Astrocyte of the cerebellum (primary cell): Measurements from ENCODE around the gene ZNF143.
"Not testable (repeated sequence)": the region's sequence is repeated elsewhere in the genome, so short reads cannot be mapped to it uniquely, and the experiment has no call there.

Experiments used
- DNase-seq: peaks from one replicate; pipeline ENCODE4 v3.0.0-alpha.2; 2011; ENCODE audit warnings: low read depth
- H3K4me3 ChIP-seq: 2 replicates; pipeline ENCODE4 v1.5.1; 2011; ENCODE audit warnings: mild to moderate bottlenecking, low read depth, low read length, moderate library complexity
- CTCF ChIP-seq: IDR thresholded peaks from 2 replicates; pipeline ENCODE4 v1.5.1; 2012; ENCODE audit warnings: low read length, low read depth, moderate library complexity, mild to moderate bottlenecking; ENCODE audit errors: missing control alignments
- in situ Hi-C: cut with HindIII; loops from 2 replicates; pipeline ENCODE4 v1.10.0; 2017; ENCODE audit warnings: low sequenced_read_pairs

The ZNF143 gene

GRCh38 chr11:9495803-9496514, 35.1 kb downstream of the ZNF143 start:
- H3K4me3 ChIP-seq, result no peak overlapping the region
- no peak for DNase-seq
- TF ChIP-seq CTCF, result no peak
- in situ Hi-C loops, result no loop called here

GRCh38 chr11:9498457-9499078, 37.8 kb downstream of the ZNF143 start:
- no peak for DNase-seq
- TF ChIP-seq CTCF, result no peak
- in situ Hi-C loops, result no loop called here
- H3K4me3 ChIP-seq, result no peak overlapping the region

- peak; percentile 78 for DNase-seq
- in situ Hi-C loops, result no loop called here
- peak; percentile 92 for TF ChIP-seq CTCF
- no peak overlapping the region for H3K4me3 ChIP-seq
These were observed 45.9 kb downstream of the ZNF143 start for GRCh38 chr11:9506489-9507276.

GRCh38 chr11:9507277-9507580, 46.4 kb downstream of the ZNF143 start:
- TF ChIP-seq CTCF, result no peak
- no peak overlapping the region for H3K4me3 ChIP-seq
- in situ Hi-C loops, result no loop called here
- DNase-seq, result no peak

- no peak overlapping the region for H3K4me3 ChIP-seq
- DNase-seq, result no peak
- in situ Hi-C loops, result no loop called here
- TF ChIP-seq CTCF, result no peak
These were observed 48.2 kb downstream of the ZNF143 start for GRCh38 chr11:9509041-9509440.

GRCh38 chr11:9512370-9513019, 51.7 kb downstream of the ZNF143 start:
- no peak overlapping the region for H3K4me3 ChIP-seq
- no peak for DNase-seq
- in situ Hi-C loops, result no loop called here
- TF ChIP-seq CTCF, result no peak

GRCh38 chr11:9514576-9514975, 53.8 kb downstream of the ZNF143 start:
- DNase-seq, in situ Hi-C loops, H3K4me3 ChIP-seq: not testable (repeated sequence)
